ENCODE data around the gene UBAC1. TPM values are rescaled to one million over a fixed set of nuclear protein-coding genes. Genes with fewer than 3 reads are reported as not detected.

The UBAC1 gene
- total and polyA plus RNA-seq, 12 donors = 73.8 to 172 (median 85.5) TPM

DNA sequence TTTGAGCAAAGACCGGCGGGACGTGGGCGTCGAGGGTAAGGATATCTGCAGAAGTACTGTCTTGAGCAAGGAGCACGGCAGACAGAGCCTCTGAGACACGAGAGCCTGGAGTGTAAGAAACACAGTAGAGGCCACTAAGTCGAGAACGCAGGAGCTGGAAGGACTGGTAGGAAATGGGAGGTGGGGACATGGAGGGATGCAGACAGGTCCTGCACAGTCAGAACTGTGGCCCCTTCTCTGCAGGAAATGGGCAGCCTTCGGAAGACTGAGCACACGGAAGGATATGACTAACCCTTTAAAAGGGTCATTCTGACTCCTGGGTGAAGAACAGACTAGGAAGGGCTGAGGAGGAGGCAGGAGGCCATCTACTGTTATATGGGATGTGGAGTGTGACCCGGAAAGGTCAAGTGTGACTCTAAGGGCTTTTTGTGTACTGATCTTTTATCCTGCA lies 52.4 kb downstream of the UBAC1 start:
- H3K27me3 ChIP-seq = no peaks in the 10 kb centered on the region
- no peak for DNase-seq
- ATAC-seq = no peak
- peak overlapping the region in 9 of 10 donors; percentile 83 to 89 (median 86) for H3K4me3 ChIP-seq
- TF ChIP-seq, protein P1, sequence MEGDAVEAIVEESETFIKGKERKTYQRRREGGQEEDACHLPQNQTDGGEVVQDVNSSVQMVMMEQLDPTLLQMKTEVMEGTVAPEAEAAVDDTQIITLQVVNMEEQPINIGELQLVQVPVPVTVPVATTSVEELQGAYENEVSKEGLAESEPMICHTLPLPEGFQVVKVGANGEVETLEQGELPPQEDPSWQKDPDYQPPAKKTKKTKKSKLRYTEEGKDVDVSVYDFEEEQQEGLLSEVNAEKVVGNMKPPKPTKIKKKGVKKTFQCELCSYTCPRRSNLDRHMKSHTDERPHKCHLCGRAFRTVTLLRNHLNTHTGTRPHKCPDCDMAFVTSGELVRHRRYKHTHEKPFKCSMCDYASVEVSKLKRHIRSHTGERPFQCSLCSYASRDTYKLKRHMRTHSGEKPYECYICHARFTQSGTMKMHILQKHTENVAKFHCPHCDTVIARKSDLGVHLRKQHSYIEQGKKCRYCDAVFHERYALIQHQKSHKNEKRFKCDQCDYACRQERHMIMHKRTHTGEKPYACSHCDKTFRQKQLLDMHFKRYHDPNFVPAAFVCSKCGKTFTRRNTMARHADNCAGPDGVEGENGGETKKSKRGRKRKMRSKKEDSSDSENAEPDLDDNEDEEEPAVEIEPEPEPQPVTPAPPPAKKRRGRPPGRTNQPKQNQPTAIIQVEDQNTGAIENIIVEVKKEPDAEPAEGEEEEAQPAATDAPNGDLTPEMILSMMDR (IDR thresholded peaks at IDR 0.05) = no peak
- H3K9me3 ChIP-seq = peaks cover 0 to 22% (median 3%) of the 10 kb centered on the region in 11 donors
- WGBS, 2 donors = 82 to 87% methylated on average over 12 of the region's 12 CpGs
- peaks cover 0 to 40% (median 14%) of the 10 kb centered on the region in 9 donors for H3K36me3 ChIP-seq
- H3K4me1 ChIP-seq = peaks cover 4 to 46% (median 37%) of the 10 kb centered on the region in 9 donors
- intact Hi-C loops (cut with DNase I) = loop anchor here in 6 of 10 donors (5.0 kb wide), 6 partner anchors 34 to 209 kb away; partner anchors contain the start of genes KCNT1 (in 1 of the 6) and TMEM250 (in 1 of the 6)
- H3K27ac ChIP-seq = peak overlapping the region in 5 of 10 donors; percentile 88 to 94 (median 93)

DNA sequence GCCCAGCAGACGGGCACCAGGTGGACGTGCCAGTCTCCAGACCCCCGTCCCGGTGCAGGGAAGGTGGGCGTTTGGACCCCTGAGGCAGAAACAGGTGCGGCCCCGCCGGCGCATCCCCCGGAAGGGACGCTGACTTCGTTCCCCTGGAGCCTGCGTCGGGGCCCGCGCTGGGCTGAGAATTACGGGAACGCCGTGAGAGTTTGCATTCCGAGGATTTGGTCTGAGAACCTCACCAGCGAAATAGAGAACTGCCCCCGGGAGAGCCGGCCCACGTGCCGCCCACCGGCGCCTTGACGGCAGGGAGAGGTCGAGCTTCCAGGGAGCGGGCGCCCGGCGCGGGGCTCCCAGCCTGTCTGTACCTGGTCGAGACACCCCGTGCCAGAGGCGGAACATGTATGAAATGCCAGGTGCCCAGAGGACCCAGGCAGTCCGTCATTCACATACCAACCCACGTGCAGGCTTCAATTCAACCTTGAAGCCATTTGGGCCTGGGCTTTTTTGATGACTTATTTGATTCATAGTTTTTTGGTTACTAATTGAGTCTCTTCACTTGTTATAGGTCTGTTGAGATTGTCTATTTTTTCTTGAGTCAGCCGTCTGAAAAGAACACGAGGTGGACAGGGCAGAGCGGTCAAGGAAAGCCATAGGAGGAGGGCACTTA lies 53.0 kb downstream of the UBAC1 start:
- Histone ChIP-seq H3K4me1 (peaks cover 4 to 51% (median 43%) of the 10 kb centered on the region in 9 donors), H3K36me3 (peaks cover 0 to 34% (median 8%) of the 10 kb centered on the region in 9 donors), H3K4me3 (peak overlapping the region; percentile 68 to 89 (median 86)), H3K27ac (peak overlapping the region; percentile 74 to 94 (median 92)), H3K27me3 (no peaks in the 10 kb centered on the region), H3K9me3 (peaks cover 0 to 16% (median 0%) of the 10 kb centered on the region in 11 donors)
- DNase-seq (no peak), ATAC-seq (peak in 3 of 8 donors; percentile 1 to 12 (median 6))
- 15 to 20% methylated on average over 42 of the region's 42 CpGs for WGBS, 2 donors
- TF ChIP-seq, protein P1 (IDR thresholded peaks at IDR 0.05) = peak in 1 of 9 donors; percentile 5
- intact Hi-C loops (cut with DNase I) = loop anchor here in 6 of 10 donors (5.0 kb wide), 6 partner anchors 34 to 209 kb away; partner anchors contain the start of genes KCNT1 (in 1 of the 6) and TMEM250 (in 1 of the 6)

DNA sequence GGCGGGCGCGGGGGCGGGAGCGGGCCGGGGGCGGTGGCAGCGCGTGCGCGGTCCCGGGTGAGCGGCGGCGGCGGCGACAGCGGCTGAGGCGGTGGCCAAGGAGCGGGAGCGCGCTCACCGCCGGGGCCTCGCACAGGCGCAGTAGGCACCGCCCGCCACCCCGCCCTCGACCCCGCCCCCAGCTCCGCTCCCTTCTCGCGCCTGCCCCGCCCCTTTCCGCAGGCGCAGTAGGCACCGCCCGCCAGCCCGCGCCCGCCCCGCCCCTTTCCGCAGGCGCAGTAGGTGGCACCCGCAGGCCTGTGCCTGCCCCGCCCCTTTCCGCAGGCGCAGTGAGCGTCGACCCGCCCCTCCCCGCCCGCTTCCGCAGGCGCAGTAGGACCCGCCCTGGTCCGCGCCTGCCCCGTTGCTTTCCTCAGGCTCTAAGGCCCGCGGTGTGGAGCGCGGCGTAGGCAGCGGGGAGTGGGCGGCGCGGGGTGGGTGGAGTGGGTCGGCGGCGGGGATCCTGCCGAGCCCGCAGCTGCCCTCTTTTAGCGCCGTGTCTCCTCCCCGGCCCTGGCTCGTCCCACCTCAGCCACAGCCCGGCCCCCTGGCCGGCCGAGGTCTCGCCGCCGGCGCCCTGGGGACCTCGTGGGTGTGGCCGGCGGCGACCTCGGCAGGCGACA lies 53.6 kb downstream of the UBAC1 start, which contains the start of gene CAMSAP1:
CAMSAP1 (minus strand) TSS at position 116 of the 662 bp plus-strand sequence. CDS start 387 bp downstream, outside the sequence.
- peaks cover 0 to 28% (median 5%) of the 10 kb centered on the region in 9 donors for H3K36me3 ChIP-seq
- H3K27ac ChIP-seq = peak within 1 kb of the TSS; percentile 74 to 94 (median 92)
- DNase-seq = peak; percentile 92 to 96
- intact Hi-C loops (cut with DNase I) = loop anchor here in 6 of 10 donors (2.0 to 5.0 kb wide), 7 partner anchors 35 to 210 kb away; partner anchors contain the start of genes UBAC1 (in 2 of the 6), KCNT1 (in 1 of the 6) and TMEM250 (in 1 of the 6)
- peak; percentile 96 to 99 (median 98) for ATAC-seq
- H3K4me1 ChIP-seq = peaks cover 4 to 58% (median 49%) of the 10 kb centered on the region in 9 donors
- peaks cover 0 to 12% (median 0%) of the 10 kb centered on the region in 11 donors for H3K9me3 ChIP-seq
- TF ChIP-seq, protein P1 (IDR thresholded peaks at IDR 0.05) = no peak
- 0 to 1% methylated on average over 55 to 90 of the region's 91 CpGs for WGBS, 2 donors
- peak within 1 kb of the TSS; percentile 68 to 89 (median 86) for H3K4me3 ChIP-seq
- H3K27me3 ChIP-seq = no peaks in the 10 kb centered on the region

DNA sequence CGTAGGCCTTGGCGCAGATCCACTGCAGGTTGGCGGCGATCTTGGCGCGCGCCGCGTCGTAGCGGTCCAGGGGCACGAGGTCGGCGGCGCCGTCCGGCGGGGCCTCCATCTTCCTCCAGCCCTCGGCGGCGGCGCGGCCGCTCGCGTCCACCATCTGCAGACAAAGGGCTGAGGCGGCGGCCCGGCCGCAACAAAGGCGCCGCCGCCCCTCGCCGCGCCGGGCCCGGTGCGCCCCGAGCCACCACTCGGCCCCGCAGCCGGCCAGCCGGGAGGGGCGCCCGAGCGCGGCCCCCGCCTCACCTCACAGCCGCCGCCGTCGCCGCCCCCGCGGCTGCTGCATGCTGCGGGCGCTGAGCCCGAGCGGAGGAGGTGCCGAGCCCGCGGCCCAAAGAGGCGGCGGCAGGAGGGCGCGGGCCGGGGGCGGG lies 54.2 kb downstream of the UBAC1 start:
- TF ChIP-seq, protein P1 (IDR thresholded peaks at IDR 0.05) = no peak
- ATAC-seq (no peak), DNase-seq (no peak)
- WGBS, 2 donors = 1% methylated on average over 20 to 69 of the region's 69 CpGs
- Histone ChIP-seq H3K27ac (peak overlapping the region in 7 of 10 donors; percentile 26 to 83 (median 56)), H3K36me3 (peaks cover 0 to 22% (median 0%) of the 10 kb centered on the region in 9 donors), H3K4me3 (peak overlapping the region; percentile 49 to 78 (median 65)), H3K27me3 (no peaks in the 10 kb centered on the region), H3K4me1 (peaks cover 4 to 63% (median 55%) of the 10 kb centered on the region in 9 donors), H3K9me3 (peaks cover 0 to 7% (median 0%) of the 10 kb centered on the region in 11 donors)
- intact Hi-C loops (cut with DNase I) = loop anchor here in 6 of 10 donors (2.0 to 5.0 kb wide), 7 partner anchors 35 to 210 kb away; partner anchors contain the start of genes UBAC1 (in 2 of the 6), KCNT1 (in 1 of the 6) and TMEM250 (in 1 of the 6)

All from heart right ventricle (tissue), 16 donors.